Spinal cord (tissue), 10 donors: ENCODE measurements around the gene GLRA2. TPM values are rescaled to one million over a fixed set of nuclear protein-coding genes. Genes with fewer than 3 reads are reported as not detected.
A peak's percentile ranks its signal among the peaks of the same experiment; 100 is the strongest.

ENCODE experiments used
- DNase-seq, 6 donors: peaks; one replicate each; pipeline versions ENCODE4 v3.0.0 to v3.0.0-alpha.2; 2013 to 2015; ENCODE audit warnings: low spot score in 6 of 6, low read depth in 4 of 6
- H3K27ac ChIP-seq: one replicate; pipeline ENCODE4 v1.5.1; 2013; ENCODE audit warnings: low read depth, low read length, control low read depth
- H3K27me3 ChIP-seq: one replicate; pipeline ENCODE4 v1.6.1; 2013; ENCODE audit warnings: low read length; ENCODE audit not compliant: control insufficient read depth, insufficient read depth
- H3K36me3 ChIP-seq: one replicate; pipeline ENCODE4 v1.6.1; 2013; ENCODE audit warnings: low read length; ENCODE audit not compliant: control insufficient read depth, insufficient read depth
- H3K4me1 ChIP-seq: one replicate; pipeline ENCODE4 v1.6.1; 2013; ENCODE audit warnings: low read length; ENCODE audit not compliant: control insufficient read depth, insufficient read depth
- H3K4me3 ChIP-seq: one replicate; pipeline ENCODE4 v1.5.1; 2013; ENCODE audit warnings: low read depth, low read length, control low read depth
- H3K9me3 ChIP-seq: one replicate; pipeline ENCODE4 v1.6.1; 2013; ENCODE audit warnings: low read length; ENCODE audit not compliant: control insufficient read depth, insufficient read depth
- WGBS: methylation state at CpG from one replicate; pipeline ENCODE4 v1.1.5; 2013; ENCODE audit warnings: missing lambda C conversion rate; ENCODE audit not compliant: insufficient coverage; 5-methylcytosine and 5-hydroxymethylcytosine counted together
- polyA plus RNA-seq, 2 donors: library from polyadenylated mRNA; unstranded; fragments of 120-200 nt; gene quantifications; one replicate each; pipeline ENCODE4 v1.2.1, GENCODE V29; 2013; ENCODE audit not compliant: insufficient read length in 2 of 2
- total RNA-seq, 2 donors: library from RNA; depleted of rRNA in 1 of 2; stranded (reverse); fragments of 120-200 nt in 1 of 2; fragments of >200 nt in 1 of 2; gene quantifications; one replicate each; pipeline versions ENCODE4 v1.2.3 to v1.2.4, GENCODE V29; 2013 to 2014
- donor health status: healthy.

Gene GLRA2
- total and polyA plus RNA-seq, 4 donors = 14.4 to 53.7 (median 50.8) TPM

DNA sequence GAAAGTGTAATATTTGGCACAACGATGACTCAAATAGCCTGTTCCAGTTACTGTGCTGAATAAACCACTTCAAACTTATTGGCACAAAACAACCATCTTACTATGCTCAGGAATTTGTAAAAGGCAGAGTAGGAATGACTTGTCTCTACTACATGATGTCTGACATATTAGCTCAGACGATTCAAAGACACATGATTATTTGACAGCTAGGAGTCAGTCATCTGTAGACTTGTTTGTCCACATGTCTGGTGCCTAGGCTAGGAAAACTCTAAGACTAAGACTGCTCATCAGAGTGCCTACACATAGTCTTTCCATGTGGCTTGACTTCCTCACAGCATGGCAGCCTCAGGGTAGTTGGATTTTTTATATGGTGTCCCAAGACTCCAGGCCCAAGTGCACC, 189.1 kb downstream of the GLRA2 start:
- WGBS = no CpG with 5 or more reads among the region's 2 CpGs
- no peaks in the 10 kb centered on the region for H3K27me3 ChIP-seq

DNA sequence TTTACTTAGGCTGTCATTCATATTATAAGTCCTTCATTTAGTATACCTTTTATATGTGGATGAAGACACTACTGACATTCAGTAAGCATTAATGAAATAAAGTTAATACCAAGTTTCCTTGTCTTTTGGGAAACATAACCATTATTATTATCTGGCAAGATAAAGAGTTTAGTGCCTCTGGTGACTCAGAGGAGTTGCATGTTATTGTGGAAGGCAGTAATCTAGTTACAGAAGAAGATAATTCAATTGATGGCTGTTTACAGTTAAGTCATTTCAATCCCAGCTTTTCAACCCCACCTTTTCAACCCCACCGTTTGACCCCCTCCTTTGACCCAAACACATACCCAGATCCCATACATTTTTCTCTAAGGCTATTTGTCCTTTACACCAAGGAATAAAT, 199.7 kb downstream of the GLRA2 start:
- no CpG with 5 or more reads among the region's 1 CpG for WGBS

More for the DNA sequence above, 189.1 kb downstream of the GLRA2 start:
- no peaks in the 10 kb centered on the region for H3K36me3 ChIP-seq
- no peaks in the 10 kb centered on the region for H3K4me1 ChIP-seq
- no peak overlapping the region for H3K27ac ChIP-seq
- H3K4me3 ChIP-seq = no peak overlapping the region
- no peaks in the 10 kb centered on the region for H3K9me3 ChIP-seq
- DNase-seq = no peak

DNA sequence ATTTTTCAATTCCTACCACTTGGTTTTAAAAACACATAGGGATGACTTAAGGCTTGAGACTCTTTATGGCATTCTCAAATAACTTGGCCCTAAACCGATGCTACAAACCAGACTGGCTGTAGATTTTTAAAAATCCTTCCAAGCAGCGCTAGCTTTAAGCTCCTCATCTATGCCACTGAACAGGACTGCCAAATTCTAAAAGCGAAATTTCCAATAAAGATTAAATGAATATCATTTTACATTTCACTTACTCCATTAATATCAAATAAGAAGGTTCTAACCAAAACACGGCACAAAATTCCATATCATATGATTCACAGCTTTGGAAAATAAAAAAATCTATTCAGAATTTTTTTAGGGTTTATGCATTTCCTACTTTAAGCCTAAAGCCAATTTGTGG, 209.3 kb downstream of the GLRA2 start:
- H3K36me3 ChIP-seq = no peaks in the 10 kb centered on the region
- WGBS = no CpG with 5 or more reads among the region's 4 CpGs
- DNase-seq = peak in 1 of 6 donors; percentile 17
- H3K4me3 ChIP-seq = no peak overlapping the region
- no peaks in the 10 kb centered on the region for H3K4me1 ChIP-seq
- no peaks in the 10 kb centered on the region for H3K9me3 ChIP-seq
- H3K27ac ChIP-seq = no peak overlapping the region
- H3K27me3 ChIP-seq = peaks cover 3% of the 10 kb centered on the region

More for the DNA sequence above, 199.7 kb downstream of the GLRA2 start:
- no peak overlapping the region for H3K27ac ChIP-seq
- no peaks in the 10 kb centered on the region for H3K4me1 ChIP-seq
- no peaks in the 10 kb centered on the region for H3K9me3 ChIP-seq
- no peaks in the 10 kb centered on the region for H3K36me3 ChIP-seq
- no peak overlapping the region for H3K4me3 ChIP-seq
- no peaks in the 10 kb centered on the region for H3K27me3 ChIP-seq
- DNase-seq = no peak

DNA sequence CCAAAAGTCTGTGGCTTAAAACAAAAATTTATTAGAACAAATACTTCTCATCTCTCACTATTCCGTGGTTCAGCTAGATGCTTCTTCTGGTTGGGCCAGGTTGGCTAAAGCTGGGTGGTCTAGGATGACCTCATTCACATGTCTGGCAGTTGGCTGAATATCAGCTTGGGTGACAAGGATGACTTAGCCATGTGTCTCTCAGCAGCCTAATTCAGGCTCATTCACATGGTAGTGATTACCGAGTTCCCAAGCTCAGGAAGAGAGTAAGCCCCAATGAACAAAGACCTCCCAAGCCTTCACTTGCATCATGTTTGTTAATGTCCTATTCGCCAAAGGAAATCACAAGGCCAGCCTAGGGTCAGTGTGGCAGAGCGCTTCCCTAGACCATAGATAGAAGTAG, 224.1 kb downstream of the GLRA2 start:
- no CpG with 5 or more reads among the region's 4 CpGs for WGBS
- no peaks in the 10 kb centered on the region for H3K36me3 ChIP-seq
- peaks cover 2% of the 10 kb centered on the region for H3K27me3 ChIP-seq
- no peak overlapping the region for H3K27ac ChIP-seq
- H3K9me3 ChIP-seq = no peaks in the 10 kb centered on the region
- no peak overlapping the region for H3K4me3 ChIP-seq
- no peaks in the 10 kb centered on the region for H3K4me1 ChIP-seq
- DNase-seq = no peak

DNA sequence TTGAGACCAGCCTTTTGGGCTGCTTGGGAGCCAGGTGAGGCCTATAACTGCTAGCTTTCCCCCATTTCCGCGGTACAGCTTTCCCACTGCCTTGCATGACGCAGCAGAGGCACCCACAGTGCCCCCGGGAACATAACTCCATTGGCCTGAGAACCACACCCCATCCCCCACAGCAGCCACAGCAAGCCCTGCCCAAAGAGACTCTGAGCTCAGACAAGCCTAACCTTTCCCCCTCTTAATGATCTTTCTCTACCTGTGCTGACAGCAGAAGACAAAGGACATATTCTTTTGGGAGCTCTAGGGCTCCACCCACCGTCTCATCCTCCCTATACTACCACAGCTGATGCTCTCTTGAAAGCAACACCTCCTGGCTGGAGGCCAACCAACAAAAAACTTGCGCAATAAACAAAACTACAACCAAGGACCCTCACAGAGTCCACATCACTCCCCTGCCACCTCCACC, 228.7 kb downstream of the GLRA2 start:
- H3K4me1 ChIP-seq = no peaks in the 10 kb centered on the region
- no peak overlapping the region for H3K27ac ChIP-seq
- no peaks in the 10 kb centered on the region for H3K27me3 ChIP-seq
- H3K36me3 ChIP-seq = no peaks in the 10 kb centered on the region
- DNase-seq = no peak
- H3K4me3 ChIP-seq = no peak overlapping the region
- WGBS = 64% methylated on average over 6 of the region's 6 CpGs
- H3K9me3 ChIP-seq = no peaks in the 10 kb centered on the region

DNA sequence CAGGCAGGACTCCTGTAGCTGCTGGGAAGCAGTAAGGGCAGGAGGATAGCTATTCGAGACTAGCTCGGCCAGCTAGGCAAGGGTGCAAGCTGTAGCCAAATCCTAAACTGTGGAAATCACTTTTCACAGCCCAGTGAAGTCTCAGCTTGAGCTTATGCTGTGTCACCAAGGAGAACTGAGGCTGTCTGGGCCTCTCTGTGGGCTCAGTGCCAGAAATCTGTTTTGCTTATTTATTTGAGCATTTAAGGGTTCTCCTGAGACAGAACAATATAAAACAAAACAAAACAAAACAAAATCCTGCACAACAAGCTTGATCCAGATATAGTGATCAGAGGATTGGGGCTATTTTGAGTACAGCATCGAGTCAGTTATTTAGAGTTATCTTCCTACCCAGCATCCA, 246.1 kb downstream of the GLRA2 start:
- no peaks in the 10 kb centered on the region for H3K9me3 ChIP-seq
- no peak overlapping the region for H3K27ac ChIP-seq
- peak in 2 of 6 donors; percentile 11 to 15 for DNase-seq
- no peaks in the 10 kb centered on the region for H3K36me3 ChIP-seq
- H3K4me1 ChIP-seq = no peaks in the 10 kb centered on the region
- WGBS = 34% methylated on average over 2 of the region's 3 CpGs
- peaks cover 4% of the 10 kb centered on the region for H3K27me3 ChIP-seq
- H3K4me3 ChIP-seq = no peak overlapping the region

DNA sequence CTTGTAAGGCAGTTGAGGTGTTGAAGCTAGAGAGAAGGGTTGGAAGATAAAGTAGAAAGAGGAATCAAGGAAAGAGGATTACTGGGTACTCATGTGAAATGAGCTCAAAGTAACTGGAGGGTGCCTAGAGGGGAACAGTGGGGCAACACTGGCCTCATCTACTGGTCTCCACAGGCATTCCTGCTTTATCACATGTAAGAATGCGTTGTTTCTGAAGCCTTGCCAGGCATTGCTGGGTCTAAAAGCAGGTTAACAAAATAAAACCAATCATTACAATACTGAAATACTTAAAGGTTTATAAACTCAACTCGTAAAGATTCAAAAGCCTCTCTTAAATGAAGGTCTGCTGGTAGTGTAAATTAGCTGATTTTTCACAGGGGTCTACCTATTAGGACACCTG, 247.6 kb downstream of the GLRA2 start:
- Histone ChIP-seq H3K9me3 (no peaks in the 10 kb centered on the region), H3K36me3 (no peaks in the 10 kb centered on the region), H3K27me3 (peaks cover 4% of the 10 kb centered on the region), H3K4me1 (no peaks in the 10 kb centered on the region), H3K27ac (no peak overlapping the region), H3K4me3 (no peak overlapping the region)
- WGBS = 60% methylated on average over 1 of the region's 2 CpGs
- peak in 1 of 6 donors; percentile 8 for DNase-seq

DNA sequence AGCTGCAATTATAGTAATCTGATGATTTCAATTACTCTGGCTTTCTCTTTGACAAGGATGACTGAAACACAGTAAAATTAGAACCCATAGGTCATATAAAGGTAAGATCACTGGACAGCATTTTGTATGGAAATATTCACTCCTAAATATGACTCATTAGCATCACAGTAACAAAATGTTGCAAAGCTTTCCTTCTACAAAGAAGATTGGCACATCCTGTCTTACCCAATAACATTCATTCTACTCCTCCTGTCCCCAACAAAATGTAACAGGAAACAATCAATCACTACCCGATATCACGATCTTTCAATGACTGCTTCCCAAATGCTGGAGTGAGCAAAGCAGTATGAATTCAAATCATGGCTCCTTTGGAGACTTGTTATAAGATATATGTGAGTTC, 248.2 kb downstream of the GLRA2 start:
- no peak for DNase-seq
- no CpG with 5 or more reads among the region's 2 CpGs for WGBS
- Histone ChIP-seq H3K4me1 (no peaks in the 10 kb centered on the region), H3K27ac (no peak overlapping the region), H3K27me3 (peaks cover 4% of the 10 kb centered on the region), H3K36me3 (no peaks in the 10 kb centered on the region), H3K4me3 (no peak overlapping the region), H3K9me3 (no peaks in the 10 kb centered on the region)

DNA sequence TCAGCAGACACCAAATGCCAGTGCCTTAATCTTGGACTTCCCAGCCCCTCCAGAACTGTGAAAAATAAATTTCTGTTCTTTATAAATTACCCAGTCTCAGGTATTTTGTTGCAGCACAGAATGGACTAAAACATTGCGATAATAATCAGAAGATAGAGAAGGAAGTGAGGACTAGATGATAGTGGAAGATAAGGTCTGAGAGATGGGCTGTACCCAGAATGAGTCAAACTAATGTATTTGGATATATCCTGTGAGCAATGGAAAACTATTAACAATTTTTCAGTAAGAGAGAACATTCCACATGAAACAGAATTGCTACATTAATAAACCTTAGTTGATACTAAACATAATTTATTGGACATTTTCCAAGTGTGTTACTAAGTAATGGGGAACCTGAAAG, 250.2 kb downstream of the GLRA2 start:
- Histone ChIP-seq H3K27me3 (peaks cover 6% of the 10 kb centered on the region), H3K4me3 (no peak overlapping the region), H3K4me1 (no peaks in the 10 kb centered on the region), H3K36me3 (no peaks in the 10 kb centered on the region), H3K27ac (no peak overlapping the region), H3K9me3 (no peaks in the 10 kb centered on the region)
- DNase-seq = peak in 1 of 6 donors; percentile 42
- WGBS = 80% methylated on average over 1 of the region's 1 CpG
